Measurements from ENCODE around the gene CD244. TPM values are rescaled to one million over a fixed set of nuclear protein-coding genes. Genes with fewer than 3 reads are reported as not detected.

Gene CD244
- total RNA-seq, 2 donors from 2014 or later, result 0.48 TPM; not detected in 1

DNA sequence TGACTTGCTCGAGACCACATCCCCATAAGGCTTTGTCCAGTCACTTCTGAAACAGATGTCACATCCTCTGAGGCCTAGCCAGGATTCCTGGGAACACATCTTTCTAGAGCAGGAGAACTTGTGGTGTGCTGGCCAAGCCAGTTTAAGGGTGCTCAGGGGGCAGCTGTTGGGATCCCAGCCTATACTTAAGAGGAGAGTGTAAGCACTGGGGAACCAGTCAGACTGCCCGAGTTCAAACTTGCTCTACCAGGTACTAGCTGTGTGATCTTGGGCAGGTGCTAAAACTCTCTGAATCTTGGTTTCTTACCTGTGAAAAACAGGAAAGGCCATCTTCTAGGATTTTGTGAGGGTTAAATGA lies 82.3 kb downstream of the CD244 start:
- Mint-ChIP-seq H3K4me3 (no peak overlapping the region), H3K27ac (no peak overlapping the region), H3K4me1 (peaks cover 6% of the 10 kb centered on the region), H3K36me3 (ENCODE audit: low read depth) (no peaks in the 10 kb centered on the region), H3K27me3 (no peaks in the 10 kb centered on the region), H3K9me3 (no peaks in the 10 kb centered on the region)
- no peak for ATAC-seq (replicated peaks)

Other genes starting within 250 kb of the CD244 start
- gene SLAMF1, start 215.8 kb downstream of the CD244 start, total RNA-seq, result 100 to 1,000 TPM; 121 to 186 TPM
- gene CD48, start 151.1 kb downstream of the CD244 start, total RNA-seq, result 100 to 1,000 TPM; 151 to 179 TPM
- 10 to 100 TPM in 1 of 2 donors, 1 to 10 TPM in 1; 4.5 to 15.0 TPM for gene SLAMF7, start 123.6 kb downstream of the CD244 start, total RNA-seq
- 1 to 10 TPM; 1.9 to 3.2 TPM for gene LY9, start 66.7 kb downstream of the CD244 start, total RNA-seq
- not detected for gene ITLN1, start 22.3 kb upstream of the CD244 start, total RNA-seq
- not detected for gene ITLN2, start 91.9 kb upstream of the CD244 start, total RNA-seq
- gene F11R, start 158.3 kb upstream of the CD244 start, total RNA-seq, result 100 to 1,000 TPM in 1 of 2 donors, 10 to 100 TPM in 1; 13.0 to 110 TPM
- 100 to 1,000 TPM in 1 of 2 donors, 10 to 100 TPM in 1; 38.7 to 119 TPM for gene TSTD1, start 176.1 kb upstream of the CD244 start, total RNA-seq
- gene USF1, start 183.1 kb upstream of the CD244 start, total RNA-seq, result 10 to 100 TPM; 51.6 to 66.9 TPM
- 100 to 1,000 TPM; 180 to 207 TPM for gene ARHGAP30, start 207.0 kb upstream of the CD244 start, total RNA-seq
- under 1 TPM; 0.22 to 0.32 TPM for gene NECTIN4, start 226.7 kb upstream of the CD244 start, total RNA-seq
- not detected for gene KLHDC9, start 235.5 kb upstream of the CD244 start, total RNA-seq

Measured in activated T-helper 17 cell treated with anti-CD3 and anti-CD28 coated beads, Interleukin-2, amount 50 U/mL, for 72 hours (primary cell).